K562 (cell line): ENCODE results near the gene CNTRL. TPM values are rescaled to one million over a fixed set of nuclear protein-coding genes. Genes with fewer than 3 reads are reported as not detected.

Experiments
- CBFA2T2 ChIP-seq: fragments of 450-650 bp; conservative IDR thresholded peaks from 2 replicates; pipeline ENCODE4 v1.6.1; 2017; ENCODE audit warnings: mild to moderate bottlenecking
- CBFA2T3 ChIP-seq: fragments of 450-650 bp; IDR thresholded peaks from 2 replicates; pipeline ENCODE4 v1.6.1; 2017
- RBM25 ChIP-seq: fragments of 200-400 bp; formaldehyde crosslinking; IDR thresholded peaks from 2 replicates; pipeline ENCODE4 v1.6.1; 2018; ENCODE audit warnings: low read length, low read depth, moderate library complexity; ENCODE audit not compliant: severe bottlenecking
- ZNF407 ChIP-seq: fragments of 450-650 bp; IDR thresholded peaks from 2 replicates; pipeline ENCODE4 v1.6.1; 2016; ENCODE audit warnings: low read depth
- polyA plus RNA-seq, 8 experiments: library from polyadenylated mRNA; depleted of rRNA in 4 of 8; stranded (reverse) in 5 of 8; unstranded in 3 of 8; fragments of >200 nt; fragmentation: Nextera tagmentation in 2 of 8; fragmentation: Illumina TruSeq in 1 of 8; extraction: Ambion mirVana in 2 of 8; extraction: Trizol in 1 of 8; gene quantifications; 2 replicates each; pipeline versions ENCODE4 v1.2.1 to v1.2.3, GENCODE V29; 2011 to 2014; ENCODE audit warnings: inconsistent platforms in 1 of 8, missing spikeins in 1 of 8
- total RNA-seq, 7 experiments: library from RNA; depleted of rRNA in 6 of 7; stranded (reverse); fragments of >200 nt in 6 of 7; fragmentation: Illumina TruSeq in 2 of 7; extraction: Trizol in 2 of 7; gene quantifications; 2 replicates each; pipeline versions ENCODE4 v1.2.1 to v1.2.3, GENCODE V29; 2011 to 2021; ENCODE audit warnings: low replicate concordance in 1 of 7

CNTRL gene
- total and polyA plus RNA-seq, 9 of the 15 experiments (the other 6 are each of a cell fraction or from before 2014, with no cell fraction given): 9.2 to 28.9 (median 20.5) TPM

- TF ChIP-seq ZNF407 (peak; percentile 55; the same call in 1 of the 2 replicates), RBM25 (no peak), CBFA2T2 (0 out of 2 replicates have a peak, but pooled peaks have one; percentile 21), CBFA2T3 (peak; percentile 54)
These were observed 78.9 kb downstream of the CNTRL start (continued) for GRCh38 chr9:121153642-121154041.
